LNCaP clone FGC (cell line): Measurements from ENCODE around the gene ATP13A3.
A peak's percentile ranks its signal among the peaks of the same experiment; 100 is the strongest.
"Not testable (repeated sequence)": the region's sequence is repeated elsewhere in the genome, so short reads cannot be mapped to it uniquely, and the experiment has no call there.

Source experiments
- DNase-seq: peaks from one replicate; pipeline ENCODE4 v3.0.0-alpha.2; 2011; ENCODE audit warnings: low read depth
- H3K4me3 ChIP-seq: 2 replicates; pipeline ENCODE4 v1.5.1; 2011; ENCODE audit warnings: mild to moderate bottlenecking, low read depth, low read length, control low read depth
- TF ChIP-seq, protein P1 (sequence below): IDR thresholded peaks from 2 replicates; pipeline ENCODE4 v1.5.1; 2012; ENCODE audit warnings: mild to moderate bottlenecking; ENCODE audit not compliant: control insufficient read depth, insufficient read depth; ENCODE audit errors: extremely low read depth

ATP13A3 gene

DNA sequence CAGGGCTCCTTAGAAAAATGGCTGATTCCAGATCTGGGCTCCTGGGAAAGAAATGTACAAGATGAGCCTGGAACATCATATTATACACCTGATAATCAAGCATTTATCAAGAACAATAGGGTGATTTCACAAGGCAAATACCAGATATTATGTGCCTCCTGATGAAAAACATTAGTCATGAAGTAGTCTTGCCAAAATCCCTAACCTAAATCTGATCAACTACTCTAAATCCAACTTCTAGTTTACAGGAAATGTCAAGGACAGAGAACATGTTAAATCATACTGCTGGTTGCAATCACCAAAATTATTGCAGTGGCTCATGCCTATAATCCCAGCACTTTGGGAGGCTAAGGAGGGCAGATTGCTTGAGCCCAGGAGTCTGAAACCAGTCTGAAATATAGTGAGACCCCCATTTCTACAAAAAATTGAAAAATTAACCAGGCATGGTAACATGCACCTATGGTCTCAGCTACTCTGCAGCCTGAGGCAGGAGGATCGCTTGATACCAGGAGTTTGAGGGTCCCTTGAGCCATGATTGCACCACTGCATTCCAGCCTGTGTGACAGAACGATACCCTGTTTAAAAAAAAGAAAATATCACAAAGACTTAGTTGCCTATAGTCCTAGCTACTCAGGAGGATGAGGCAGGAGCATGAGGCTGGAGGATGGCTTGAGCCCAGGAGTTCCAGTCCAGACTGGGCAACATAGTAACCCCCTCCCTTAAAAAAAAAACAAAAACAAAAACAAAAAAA lies 34.9 kb upstream of the ATP13A3 start:
- no peak for DNase-seq
- H3K4me3 ChIP-seq = no peak overlapping the region

DNA sequence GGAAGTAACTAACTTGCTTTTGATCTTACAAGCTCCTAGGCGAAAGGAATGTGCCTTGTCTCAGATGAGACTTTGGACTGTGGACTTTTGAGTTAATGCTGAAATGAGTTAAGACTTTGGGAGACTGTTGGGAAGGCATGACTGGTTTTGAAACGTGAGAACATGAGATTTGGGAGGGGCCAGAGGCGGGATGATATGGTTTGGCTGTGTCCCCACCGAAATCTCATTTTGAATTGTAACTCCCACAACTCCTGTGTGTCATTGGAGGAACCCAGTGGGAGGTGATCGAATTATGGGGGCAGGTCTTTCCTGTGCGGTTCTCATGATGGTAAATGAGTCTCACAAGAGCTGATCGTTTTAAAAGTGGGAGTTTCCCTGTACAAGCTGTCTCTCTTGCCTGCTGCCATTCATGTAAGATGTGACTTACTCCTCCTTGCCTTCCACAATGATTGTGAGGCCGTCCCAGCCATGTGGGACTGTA lies 33.9 kb upstream of the ATP13A3 start:
- not testable (repeated sequence) for H3K4me3 ChIP-seq

More for the DNA sequence above, 34.9 kb upstream of the ATP13A3 start:
- TF ChIP-seq, protein P1, sequence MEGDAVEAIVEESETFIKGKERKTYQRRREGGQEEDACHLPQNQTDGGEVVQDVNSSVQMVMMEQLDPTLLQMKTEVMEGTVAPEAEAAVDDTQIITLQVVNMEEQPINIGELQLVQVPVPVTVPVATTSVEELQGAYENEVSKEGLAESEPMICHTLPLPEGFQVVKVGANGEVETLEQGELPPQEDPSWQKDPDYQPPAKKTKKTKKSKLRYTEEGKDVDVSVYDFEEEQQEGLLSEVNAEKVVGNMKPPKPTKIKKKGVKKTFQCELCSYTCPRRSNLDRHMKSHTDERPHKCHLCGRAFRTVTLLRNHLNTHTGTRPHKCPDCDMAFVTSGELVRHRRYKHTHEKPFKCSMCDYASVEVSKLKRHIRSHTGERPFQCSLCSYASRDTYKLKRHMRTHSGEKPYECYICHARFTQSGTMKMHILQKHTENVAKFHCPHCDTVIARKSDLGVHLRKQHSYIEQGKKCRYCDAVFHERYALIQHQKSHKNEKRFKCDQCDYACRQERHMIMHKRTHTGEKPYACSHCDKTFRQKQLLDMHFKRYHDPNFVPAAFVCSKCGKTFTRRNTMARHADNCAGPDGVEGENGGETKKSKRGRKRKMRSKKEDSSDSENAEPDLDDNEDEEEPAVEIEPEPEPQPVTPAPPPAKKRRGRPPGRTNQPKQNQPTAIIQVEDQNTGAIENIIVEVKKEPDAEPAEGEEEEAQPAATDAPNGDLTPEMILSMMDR = no peak

DNA sequence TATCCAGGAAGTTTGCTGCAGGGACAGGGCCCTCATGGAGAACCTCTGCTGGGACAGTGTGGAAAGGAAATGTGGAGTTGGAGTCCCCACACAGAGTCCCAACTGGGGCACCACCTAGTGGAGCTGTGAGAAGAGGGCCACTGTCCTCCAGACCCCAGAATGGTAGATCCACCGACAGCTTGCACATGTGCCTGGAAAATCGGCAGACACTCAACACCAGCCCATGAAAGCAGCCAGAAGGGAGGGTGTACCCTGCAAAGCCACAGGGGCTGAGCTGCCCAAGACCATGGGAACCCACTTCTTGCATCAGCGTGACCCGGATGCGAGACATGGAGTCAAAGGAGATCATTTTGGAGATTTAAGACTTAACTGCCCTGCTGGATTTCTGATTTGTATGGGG lies 33.4 kb upstream of the ATP13A3 start:
- not testable (repeated sequence) for DNase-seq, H3K4me3 ChIP-seq

More for the DNA sequence above, 33.9 kb upstream of the ATP13A3 start:
- DNase-seq = not testable (repeated sequence)

DNA sequence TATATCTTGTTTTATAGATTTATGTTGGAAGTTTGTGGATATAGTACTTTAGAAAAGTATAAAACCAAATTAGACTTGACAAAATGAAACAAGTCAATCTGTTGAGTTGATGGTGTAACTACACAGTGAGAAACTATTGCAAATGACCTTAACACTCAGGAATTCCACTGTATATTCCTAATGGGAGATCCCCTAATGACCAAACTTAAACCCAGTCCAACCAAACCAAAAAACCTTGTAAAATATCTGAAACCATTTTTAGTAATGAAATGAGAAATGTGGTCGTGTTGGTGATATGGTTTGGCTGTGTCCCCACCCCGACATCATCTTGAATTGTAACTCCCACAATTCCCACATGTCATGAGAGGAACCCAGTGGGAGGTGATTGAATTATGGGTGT lies 31.9 kb upstream of the ATP13A3 start:
- TF ChIP-seq, protein P1 = no peak
- no peak overlapping the region for H3K4me3 ChIP-seq
- DNase-seq = no peak

DNA sequence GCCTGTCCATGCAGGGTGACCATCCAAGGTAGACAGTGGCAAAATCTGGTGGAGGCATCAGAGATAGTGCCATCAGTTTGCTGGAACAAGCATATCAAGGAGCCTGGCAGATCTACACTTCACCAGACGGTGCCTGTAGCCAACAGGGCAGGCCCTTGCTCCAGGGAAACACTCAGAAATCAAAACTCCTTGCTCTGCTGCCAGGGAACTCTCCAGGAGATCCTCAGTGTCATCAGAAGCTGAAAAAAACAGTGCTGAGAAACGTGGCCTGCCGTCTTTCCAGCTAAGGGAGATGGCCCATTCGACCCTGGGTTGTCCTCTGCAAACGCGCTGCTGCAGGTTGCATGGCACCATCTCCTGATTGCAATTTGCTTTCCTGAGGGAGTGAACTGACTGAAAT lies 30.5 kb upstream of the ATP13A3 start:
- TF ChIP-seq, protein P1 = no peak
- no peak overlapping the region for H3K4me3 ChIP-seq
- no peak for DNase-seq

DNA sequence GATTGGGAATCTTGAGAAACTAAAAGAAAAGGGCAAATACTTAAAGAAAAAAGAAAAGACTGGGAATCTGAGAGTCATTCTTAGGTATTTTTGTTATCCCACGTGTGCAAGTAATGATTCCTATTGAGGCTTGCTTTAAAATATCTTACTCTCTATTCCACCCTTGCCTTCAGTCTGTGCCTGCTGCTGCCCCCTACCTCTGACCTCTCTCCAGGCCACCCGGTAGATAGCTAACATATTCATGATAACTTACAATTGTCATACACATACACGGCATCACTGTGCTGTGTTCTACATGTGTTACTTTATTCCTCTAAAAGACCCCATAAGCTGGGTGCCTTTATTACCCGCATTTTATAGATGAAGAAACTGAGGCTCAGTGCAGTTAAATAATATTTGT lies 27.8 kb upstream of the ATP13A3 start:
- no peak overlapping the region for H3K4me3 ChIP-seq
- TF ChIP-seq, protein P1 = no peak
- DNase-seq = no peak

DNA sequence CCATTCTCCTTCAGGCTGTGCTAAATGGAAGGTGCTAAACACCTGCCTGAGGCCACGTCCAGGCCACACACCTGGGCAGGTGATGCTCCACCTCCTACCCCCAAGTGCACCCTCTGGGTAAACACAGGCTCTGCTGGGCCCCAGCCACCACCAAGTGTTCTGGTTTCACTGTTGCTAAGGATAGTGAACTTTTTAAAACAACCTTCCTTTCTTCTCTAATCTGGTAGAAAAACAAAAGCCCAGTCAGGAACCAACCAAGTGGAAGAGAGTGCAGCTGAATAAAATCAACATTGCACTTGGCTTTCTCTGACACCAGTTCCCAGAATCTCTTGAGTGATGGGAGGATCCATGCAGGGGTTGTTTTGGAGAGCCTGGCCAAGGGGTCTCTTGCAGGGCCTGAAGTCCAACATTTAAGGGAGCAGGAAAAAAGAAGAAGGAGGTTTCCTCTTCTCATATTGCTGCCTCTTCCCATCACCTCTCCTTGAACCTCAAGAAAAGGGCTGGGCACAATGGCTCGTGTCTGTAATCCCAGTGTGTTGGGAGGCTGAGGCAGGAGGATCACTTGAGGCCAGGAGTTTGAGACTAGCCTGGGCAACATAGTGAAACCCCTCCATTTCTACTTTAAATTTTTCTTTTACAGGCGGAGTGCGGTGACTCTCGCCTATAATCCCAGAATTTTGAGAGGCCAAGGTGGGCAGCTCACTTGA lies 26.2 kb upstream of the ATP13A3 start:
- H3K4me3 ChIP-seq = no peak overlapping the region
- peak; percentile 11 for DNase-seq
- TF ChIP-seq, protein P1 = no peak
